Esophagus squamous epithelium (tissue), 5 donors: ENCODE data around the gene BABAM2. TPM values are rescaled to one million over a fixed set of nuclear protein-coding genes. Genes with fewer than 3 reads are reported as not detected.

Experiments used
- DNase-seq: peaks from one replicate; lab custom pipeline; 2025; lab: John Stamatoyannopoulos, UW
- H3K27ac ChIP-seq, 4 donors: fragments of 200-600 bp; sonication (generic); one replicate each; pipeline ENCODE4 v1.5.1; 2016 to 2019; ENCODE audit warnings: mild to moderate bottlenecking in 1 of 4
- H3K27me3 ChIP-seq, 4 donors: fragments of 200-600 bp; sonication (generic); 1 replicate in 3 of 4; 2 replicates in 1 of 4; pipeline versions ENCODE4 v1.5.1 to v1.6.0; 2017 to 2021; ENCODE audit warnings: antibody characterized with exemption in 1 of 4
- H3K36me3 ChIP-seq, 3 donors: fragments of 200-600 bp; sonication (generic); one replicate each; pipeline ENCODE4 v1.5.1; 2016 to 2019
- H3K4me1 ChIP-seq, 3 donors: fragments of 200-600 bp; sonication (generic); one replicate each; pipeline ENCODE4 v1.5.1; 2017 to 2019
- H3K4me3 ChIP-seq, 4 donors: fragments of 200-600 bp; sonication (generic); 1 replicate in 3 of 4; 2 replicates in 1 of 4; pipeline ENCODE4 v1.5.1; 2016 to 2019; ENCODE audit warnings: mild to moderate bottlenecking in 2 of 4, moderate library complexity in 1 of 4
- H3K9me3 ChIP-seq, 3 donors: fragments of 200-600 bp; sonication (generic); one replicate each; pipeline ENCODE4 v1.5.1; 2016 to 2019
- POLR2A ChIP-seq, 4 donors: fragments of 450-650 bp; IDR thresholded peaks; one replicate each; pipeline ENCODE4 v1.6.1; 2017; ENCODE audit warnings: antibody characterized with exemption in 4 of 4, mild to moderate bottlenecking in 4 of 4, moderate library complexity in 3 of 4
- WGBS, 2 donors: methylation state at CpG; one replicate each; pipeline ENCODE4 v1.1.5; 2018; 5-methylcytosine and 5-hydroxymethylcytosine counted together
- intact Hi-C: fragments of 100-400 bp; cut with DNase I; formaldehyde crosslinking; loops from one replicate; pipeline ENCODE4 v1.15.0; 2022
- total RNA-seq, 4 donors: library from RNA; depleted of rRNA; stranded (reverse); fragments of >200 nt; gene quantifications; one replicate each; pipeline ENCODE4 v1.1.0, GENCODE V29; 2016
- TF ChIP-seq, protein P1 (sequence below), 6 experiments: fragments of 450-650 bp in 4 of 6; fragments of 200-600 bp in 2 of 6; sonication (generic) in 2 of 6; IDR thresholded peaks; one replicate each; pipeline ENCODE4 v1.5.1; 2016 to 2019; ENCODE audit warnings: antibody characterized with exemption in 6 of 6, mild to moderate bottlenecking in 4 of 6, moderate library complexity in 4 of 6
- donor health status: DM: yes; HTN: yes; CAD: no.

The BABAM2 gene
- total RNA-seq, 4 donors from 2014 or later: 16.6 to 28.3 (median 24.3) TPM

GRCh38 chr2:28319118-28320008 is 428.8 kb downstream of the BABAM2 start:
- TF ChIP-seq, protein P1, sequence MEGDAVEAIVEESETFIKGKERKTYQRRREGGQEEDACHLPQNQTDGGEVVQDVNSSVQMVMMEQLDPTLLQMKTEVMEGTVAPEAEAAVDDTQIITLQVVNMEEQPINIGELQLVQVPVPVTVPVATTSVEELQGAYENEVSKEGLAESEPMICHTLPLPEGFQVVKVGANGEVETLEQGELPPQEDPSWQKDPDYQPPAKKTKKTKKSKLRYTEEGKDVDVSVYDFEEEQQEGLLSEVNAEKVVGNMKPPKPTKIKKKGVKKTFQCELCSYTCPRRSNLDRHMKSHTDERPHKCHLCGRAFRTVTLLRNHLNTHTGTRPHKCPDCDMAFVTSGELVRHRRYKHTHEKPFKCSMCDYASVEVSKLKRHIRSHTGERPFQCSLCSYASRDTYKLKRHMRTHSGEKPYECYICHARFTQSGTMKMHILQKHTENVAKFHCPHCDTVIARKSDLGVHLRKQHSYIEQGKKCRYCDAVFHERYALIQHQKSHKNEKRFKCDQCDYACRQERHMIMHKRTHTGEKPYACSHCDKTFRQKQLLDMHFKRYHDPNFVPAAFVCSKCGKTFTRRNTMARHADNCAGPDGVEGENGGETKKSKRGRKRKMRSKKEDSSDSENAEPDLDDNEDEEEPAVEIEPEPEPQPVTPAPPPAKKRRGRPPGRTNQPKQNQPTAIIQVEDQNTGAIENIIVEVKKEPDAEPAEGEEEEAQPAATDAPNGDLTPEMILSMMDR (IDR thresholded peaks at IDR 0.05): no peak
- TF ChIP-seq POLR2A (IDR thresholded peaks at IDR 0.05): no peak
- 87 to 90% methylated on average over 4 to 7 of the region's 15 CpGs for WGBS, 2 donors
- H3K27ac ChIP-seq: peak overlapping the region in 3 of 4 donors; percentile 89 to 95 (median 93)
- no peak overlapping the region for H3K4me3 ChIP-seq
- intact Hi-C loops: no loop called here
- DNase-seq: no peak
- no peaks in the 10 kb centered on the region for H3K27me3 ChIP-seq
- H3K4me1 ChIP-seq: peaks cover 16 to 90% (median 22%) of the 10 kb centered on the region in 3 donors
- no peaks in the 10 kb centered on the region for H3K9me3 ChIP-seq
- H3K36me3 ChIP-seq: peaks cover 0 to 3% (median 0%) of the 10 kb centered on the region in 3 donors

- Histone ChIP-seq H3K27me3 (no peaks in the 10 kb centered on the region), H3K4me3 (no peak overlapping the region), H3K36me3 (peaks cover 0 to 3% (median 0%) of the 10 kb centered on the region in 3 donors), H3K4me1 (peaks cover 16 to 84% (median 22%) of the 10 kb centered on the region in 3 donors), H3K27ac (peak overlapping the region in 1 of 4 donors; percentile 93), H3K9me3 (no peaks in the 10 kb centered on the region)
- intact Hi-C loops: no loop called here
- DNase-seq: no peak
- TF ChIP-seq POLR2A (IDR thresholded peaks at IDR 0.05): no peak
- TF ChIP-seq, protein P1 (IDR thresholded peaks at IDR 0.05): no peak
- 85 to 100% methylated on average over 2 to 5 of the region's 6 CpGs for WGBS, 2 donors
Measured at GRCh38 chr2:28320009-28320365, 429.5 kb downstream of the BABAM2 start.

DNA sequence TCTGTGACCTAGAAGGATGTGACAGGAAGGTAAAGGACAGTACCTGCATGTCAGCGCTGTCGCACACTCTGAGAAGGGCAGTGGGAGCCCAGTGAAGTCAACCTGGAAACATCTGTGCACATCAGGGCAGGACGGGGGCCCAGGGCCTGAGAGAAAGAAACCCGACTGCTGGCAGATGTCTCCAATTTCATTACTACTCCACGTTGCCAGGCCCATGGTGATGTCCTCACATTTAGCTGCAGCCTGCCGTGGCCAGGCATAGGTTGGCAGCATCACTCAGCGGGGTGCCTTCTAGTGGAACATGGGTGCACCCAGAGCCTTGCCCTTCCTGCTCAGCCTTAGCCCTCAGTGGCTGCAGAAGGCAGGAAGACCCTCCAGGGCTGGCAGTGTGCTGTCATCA is 429.8 kb downstream of the BABAM2 start:
- WGBS, 2 donors: 85 to 100% methylated on average over 6 to 7 of the region's 7 CpGs
- H3K36me3 ChIP-seq: peaks cover 0 to 3% (median 0%) of the 10 kb centered on the region in 3 donors
- H3K27me3 ChIP-seq: no peaks in the 10 kb centered on the region
- peaks cover 16 to 81% (median 22%) of the 10 kb centered on the region in 3 donors for H3K4me1 ChIP-seq
- no peaks in the 10 kb centered on the region for H3K9me3 ChIP-seq
- intact Hi-C loops: no loop called here
- TF ChIP-seq, protein P1 (IDR thresholded peaks at IDR 0.05): no peak
- TF ChIP-seq POLR2A (IDR thresholded peaks at IDR 0.05): no peak
- no peak for DNase-seq
- no peak overlapping the region for H3K27ac ChIP-seq
- no peak overlapping the region for H3K4me3 ChIP-seq

DNA sequence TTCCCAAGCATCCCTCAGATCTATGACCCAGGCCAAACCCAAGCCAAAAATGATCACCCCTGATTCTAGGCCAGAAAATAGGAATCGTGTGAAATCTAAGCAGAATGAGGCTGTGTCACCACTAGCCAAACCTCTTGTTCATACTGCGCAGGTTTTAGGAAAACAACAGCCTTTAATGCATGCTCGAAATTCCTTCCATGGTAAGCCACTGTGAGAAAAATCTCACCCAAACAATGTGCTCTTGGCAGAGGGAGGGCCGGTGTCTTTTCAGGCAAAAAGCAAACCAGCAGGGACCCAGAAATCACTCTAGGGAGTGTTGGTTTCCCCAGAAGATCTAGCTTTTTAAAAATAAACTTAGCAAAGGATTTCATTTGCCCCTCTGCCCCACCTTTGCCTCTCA is 430.9 kb downstream of the BABAM2 start:
- Histone ChIP-seq H3K4me3 (no peak overlapping the region), H3K27ac (peak overlapping the region in 2 of 4 donors; percentile 1 to 2), H3K9me3 (no peaks in the 10 kb centered on the region), H3K4me1 (peaks cover 14 to 81% (median 27%) of the 10 kb centered on the region in 3 donors), H3K36me3 (peaks cover 0 to 3% (median 0%) of the 10 kb centered on the region in 3 donors), H3K27me3 (no peaks in the 10 kb centered on the region)
- WGBS, 2 donors: 45 to 82% methylated on average over 4 of the region's 4 CpGs
- TF ChIP-seq, protein P1 (IDR thresholded peaks at IDR 0.05): no peak
- TF ChIP-seq POLR2A (IDR thresholded peaks at IDR 0.05): no peak
- intact Hi-C loops: no loop called here
- DNase-seq: no peak

GRCh38 chr2:28322051-28322450 is 431.5 kb downstream of the BABAM2 start:
- no peak for TF ChIP-seq POLR2A (IDR thresholded peaks at IDR 0.05)
- TF ChIP-seq, protein P1 (IDR thresholded peaks at IDR 0.05): no peak
- no peak for DNase-seq
- Histone ChIP-seq H3K4me3 (no peak overlapping the region), H3K27me3 (no peaks in the 10 kb centered on the region), H3K27ac (no peak overlapping the region), H3K9me3 (no peaks in the 10 kb centered on the region), H3K36me3 (peaks cover 0 to 3% (median 0%) of the 10 kb centered on the region in 3 donors), H3K4me1 (peaks cover 12 to 81% (median 34%) of the 10 kb centered on the region in 3 donors)
- intact Hi-C loops: no loop called here
- 63 to 100% methylated on average over 1 to 5 of the region's 5 CpGs for WGBS, 2 donors
